Pulmonary artery endothelial cell (primary cell): ENCODE data around the gene NCKAP5L. TPM values are rescaled to one million over a fixed set of nuclear protein-coding genes. Genes with fewer than 3 reads are reported as not detected.

Source experiments
- DNase-seq: peaks from one replicate; pipeline ENCODE4 v3.0.0-alpha.2; 2011; ENCODE audit warnings: low read depth, low spot score
- total RNA-seq: library from RNA; depleted of rRNA; stranded (reverse); fragments of >200 nt; gene quantifications from 2 replicates; pipeline ENCODE4 v1.2.3, GENCODE V29; 2014

NCKAP5L gene
- total RNA-seq, 1 donor from 2014 or later = 11.9 TPM

DNA sequence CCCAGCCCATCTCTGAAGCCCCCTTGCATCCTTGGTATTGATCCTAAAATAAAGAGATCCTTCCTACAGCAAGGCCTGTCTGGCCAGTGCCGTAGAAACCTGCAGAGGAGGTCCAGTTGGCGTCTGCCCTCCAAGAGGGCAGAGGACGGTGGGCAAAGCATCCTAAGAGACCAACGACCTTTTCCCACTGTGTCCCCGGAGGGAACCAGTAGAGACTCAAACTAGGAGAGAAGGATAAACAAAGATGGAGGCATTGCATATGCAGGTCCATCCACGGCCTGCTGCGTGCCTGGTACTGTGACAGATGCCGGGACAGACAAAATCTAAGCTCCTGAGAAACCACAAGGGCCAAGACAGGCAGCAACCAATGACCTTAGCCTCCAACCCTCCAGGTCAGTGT is 3.8 kb downstream of the NCKAP5L start:
- no peak for DNase-seq

- no peak for DNase-seq
Observed at GRCh38 chr12:49823951-49824350, 4.3 kb downstream of the NCKAP5L start.

- DNase-seq = no peak
Observed at GRCh38 chr12:49823350-49823749, 4.9 kb downstream of the NCKAP5L start.

DNA sequence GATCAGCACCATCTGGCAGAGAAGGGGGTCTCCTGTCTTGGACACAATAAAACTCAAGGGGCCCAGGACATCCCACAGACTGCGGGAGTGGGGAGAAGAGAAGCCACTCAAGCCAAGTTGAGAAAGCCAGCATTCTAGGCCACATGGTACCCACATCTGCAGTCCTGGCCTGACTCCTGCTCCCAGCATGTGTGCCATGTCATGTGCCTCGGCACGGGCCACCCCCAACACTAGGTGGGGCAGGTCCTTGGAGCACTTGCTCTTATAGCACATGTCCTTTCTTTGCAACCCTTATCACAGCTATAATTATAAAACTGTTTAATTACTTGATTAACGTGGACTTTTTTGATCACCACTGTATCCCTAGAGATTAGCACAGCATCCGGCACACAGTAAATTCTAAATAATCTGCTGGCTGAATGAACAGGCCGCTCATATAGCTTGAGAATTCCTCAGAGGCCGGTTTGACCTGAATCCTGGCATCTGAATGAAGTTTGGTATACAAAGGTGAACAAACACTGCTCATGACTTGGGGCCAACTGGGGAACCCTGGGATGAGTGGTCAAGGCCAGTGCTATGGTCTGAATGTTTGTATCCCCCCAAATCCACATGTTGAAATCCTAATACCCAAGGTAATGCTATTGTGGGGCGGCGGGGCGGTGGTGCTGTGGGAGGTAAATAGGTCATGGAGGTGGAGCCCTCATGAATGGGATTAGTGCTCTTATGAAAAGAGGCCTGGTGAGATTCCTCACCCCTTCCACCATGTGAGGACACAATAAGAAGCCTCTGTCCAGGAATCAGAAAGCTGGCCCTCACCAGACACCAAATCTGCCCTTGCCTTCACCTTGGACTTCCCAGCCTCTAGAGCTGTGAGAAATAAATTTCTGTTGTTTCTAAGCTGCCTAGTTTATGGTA is 6.6 kb downstream of the NCKAP5L start:
- DNase-seq = no peak

- DNase-seq = no peak
Observed at GRCh38 chr12:49819786-49820185, 8.4 kb downstream of the NCKAP5L start.

DNA sequence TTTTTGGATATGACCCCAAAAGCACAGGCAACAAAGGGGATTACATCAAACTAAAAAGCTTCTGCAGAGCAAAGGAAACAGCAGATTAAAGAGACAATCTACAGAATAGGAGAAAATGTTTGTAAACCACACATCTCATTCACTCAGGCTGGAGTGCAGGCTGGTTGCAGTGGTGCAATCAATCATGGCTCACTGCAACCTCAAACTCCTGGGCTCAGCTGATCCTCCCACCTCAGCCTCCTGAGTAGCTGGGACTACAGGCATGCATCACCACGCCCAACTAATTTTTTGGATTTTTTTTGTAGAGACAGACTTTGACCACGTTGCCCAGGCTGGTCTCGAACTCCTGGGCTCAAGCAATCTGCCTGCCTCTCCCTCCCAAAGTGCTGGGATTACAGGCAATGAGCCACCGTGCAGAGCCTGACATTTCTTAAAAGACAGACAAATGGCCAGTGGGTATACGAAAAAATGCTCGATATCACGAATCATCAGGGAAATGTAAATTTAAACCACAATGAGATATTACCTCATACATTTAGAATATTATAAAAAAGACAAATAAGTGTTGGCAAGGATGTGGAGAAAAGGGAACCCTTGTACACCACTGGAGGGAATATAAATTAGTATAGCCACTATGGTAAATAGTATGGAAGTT is 9.8 kb downstream of the NCKAP5L start:
- DNase-seq = no peak

- DNase-seq = no peak
Observed at GRCh38 chr12:49813131-49813530, 15.1 kb downstream of the NCKAP5L start.

- no peak for DNase-seq
Observed at GRCh38 chr12:49811961-49812401, 16.2 kb downstream of the NCKAP5L start.

DNA sequence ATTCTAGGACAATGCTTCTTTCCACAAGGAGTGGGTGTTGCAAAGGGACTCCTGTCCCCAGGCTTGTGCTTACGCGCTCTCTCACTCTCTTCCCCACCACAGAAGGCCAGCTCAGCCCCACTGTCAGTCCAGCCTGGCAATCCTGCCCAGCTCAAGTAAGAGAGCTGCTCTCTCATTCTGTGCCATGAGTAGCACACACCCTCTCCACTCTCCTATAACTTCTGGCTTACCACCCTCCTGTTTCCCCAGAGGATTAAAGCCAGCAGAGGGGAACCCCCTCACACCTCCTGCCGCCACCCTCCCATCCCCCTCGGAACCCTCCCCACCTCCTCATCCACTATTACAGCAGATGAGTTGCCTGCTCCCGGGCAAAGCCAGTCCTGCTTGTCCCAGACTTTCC is 17.1 kb downstream of the NCKAP5L start:
- DNase-seq = no peak

DNA sequence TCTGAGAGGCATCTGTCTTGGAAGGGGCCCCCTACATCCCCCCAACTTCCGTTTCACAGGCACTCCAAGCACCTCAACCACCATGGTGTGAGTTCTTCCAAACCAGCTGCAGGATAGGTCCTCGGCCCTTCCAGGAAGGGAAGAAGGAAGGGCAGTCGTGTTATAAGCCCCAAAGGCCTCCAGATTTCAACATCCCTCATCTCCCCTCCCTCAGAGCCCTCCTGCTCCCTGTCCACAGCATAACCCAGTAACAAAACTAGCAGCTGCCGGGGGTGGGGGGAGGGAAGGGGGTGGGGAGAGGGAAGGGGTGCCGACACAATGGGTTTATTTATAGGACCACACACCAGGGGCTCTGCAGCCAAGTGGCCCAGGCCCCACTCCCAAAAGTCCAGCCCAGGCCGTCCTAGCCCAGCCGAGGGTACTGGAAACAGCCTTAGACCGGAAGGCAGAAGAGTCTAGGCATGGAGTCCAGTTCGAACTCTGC is 18.3 kb downstream of the NCKAP5L start:
- DNase-seq = no peak

GRCh38 chr12:49809381-49809905 is 18.8 kb downstream of the NCKAP5L start:
- no peak for DNase-seq

- DNase-seq = no peak
Observed at GRCh38 chr12:49808686-49809380, 19.4 kb downstream of the NCKAP5L start.

GRCh38 chr12:49807991-49808580 is 20.1 kb downstream of the NCKAP5L start:
- DNase-seq = no peak

GRCh38 chr12:49806877-49807276 is 21.3 kb downstream of the NCKAP5L start:
- no peak for DNase-seq

DNA sequence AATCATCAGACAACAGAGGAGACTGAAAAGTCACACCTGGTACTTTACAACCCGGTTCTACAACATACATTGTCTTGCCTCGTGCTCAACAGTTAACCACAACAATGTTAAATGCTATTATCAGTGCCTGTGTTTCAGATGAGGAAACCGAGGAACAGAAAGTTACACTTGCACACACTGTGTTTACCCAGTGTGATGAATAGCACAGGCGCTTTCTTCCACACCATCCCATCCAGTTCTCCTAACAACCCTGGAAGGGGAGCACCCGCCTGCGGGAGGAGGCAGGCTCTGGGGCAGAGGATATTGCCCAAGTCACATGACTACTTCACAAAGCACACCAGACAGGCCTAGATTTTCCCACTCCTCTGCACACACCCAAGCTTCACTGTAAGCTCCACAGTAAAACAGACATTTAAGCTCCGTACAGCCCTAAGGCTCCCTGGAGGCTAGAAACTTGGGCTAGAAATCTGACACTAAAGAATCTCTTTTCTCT is 21.8 kb downstream of the NCKAP5L start:
- DNase-seq = no peak

DNA sequence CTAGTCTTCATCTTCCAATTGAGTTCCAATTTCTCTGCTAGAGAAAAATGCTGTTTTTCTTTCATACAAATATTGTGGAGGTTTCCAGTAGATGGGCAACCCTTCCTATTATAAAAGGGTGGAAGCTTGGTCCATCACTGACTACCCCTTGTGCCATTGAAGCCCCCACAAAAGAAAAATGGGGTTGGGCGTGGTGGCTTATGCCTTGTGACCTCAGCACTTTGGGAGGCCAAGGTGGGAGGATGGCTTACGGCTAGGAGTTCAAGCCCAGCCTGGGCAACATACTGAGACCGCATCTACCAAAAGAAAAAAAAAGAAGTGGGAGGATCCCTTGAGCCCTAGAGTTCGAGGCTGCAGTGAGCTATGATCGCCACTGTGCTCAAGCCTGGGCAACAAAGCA is 22.8 kb downstream of the NCKAP5L start:
- no peak for DNase-seq

DNA sequence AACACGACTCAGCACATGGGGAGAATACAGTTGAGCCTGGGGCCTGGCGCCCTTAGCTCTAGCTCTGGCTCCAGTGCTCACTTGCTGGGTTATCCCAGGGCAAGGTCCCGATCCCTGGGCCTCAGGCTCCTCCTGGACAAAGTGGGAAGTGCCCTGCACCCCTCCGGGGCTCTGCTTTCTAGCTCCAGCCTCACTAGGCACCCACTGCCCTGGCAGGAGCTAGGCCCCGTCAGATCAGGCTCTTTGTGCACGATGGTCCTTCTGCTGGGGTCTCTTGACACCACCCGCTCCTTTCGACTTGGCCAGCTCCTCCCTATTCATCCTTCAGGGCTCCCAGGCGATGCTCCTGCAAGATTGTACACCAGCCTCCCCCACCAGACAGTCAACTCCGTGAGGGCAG is 23.4 kb downstream of the NCKAP5L start:
- DNase-seq = no peak

- no peak for DNase-seq
Observed at GRCh38 chr12:49803693-49804450, 24.3 kb downstream of the NCKAP5L start.

GRCh38 chr12:49801141-49802063 is 26.8 kb downstream of the NCKAP5L start:
- DNase-seq = no peak
